Breast epithelium (tissue), 4 donors: Measurements from ENCODE around the gene EFCAB8. TPM values are rescaled to one million over a fixed set of nuclear protein-coding genes. Genes with fewer than 3 reads are reported as not detected.

Experiments used
- DNase-seq, 2 donors: peaks; one replicate each; pipeline ENCODE4 v3.0.0-alpha.2; 2019; ENCODE audit warnings: low spot score in 2 of 2
- H3K27ac ChIP-seq, 2 donors: fragments of 200-600 bp; sonication (generic) in 1 of 2; one replicate each; pipeline ENCODE4 v1.5.1; 2016 to 2019; ENCODE audit warnings: mild to moderate bottlenecking in 1 of 2
- H3K27me3 ChIP-seq, 2 donors: fragments of 200-600 bp; sonication (generic) in 1 of 2; one replicate each; pipeline versions ENCODE4 v1.5.1 to v1.6.0; 2017 to 2019; ENCODE audit warnings: control low read depth in 1 of 2, mild to moderate bottlenecking in 1 of 2
- H3K36me3 ChIP-seq: fragments of 200-600 bp; one replicate; pipeline ENCODE4 v1.5.1; 2019
- H3K4me1 ChIP-seq, 2 donors: fragments of 200-600 bp; sonication (generic); one replicate each; pipeline ENCODE4 v1.5.1; 2016 to 2019; ENCODE audit warnings: control low read depth in 1 of 2
- H3K4me3 ChIP-seq, 3 donors: fragments of 200-600 bp; sonication (generic); 1 replicate in 2 of 3; 2 replicates in 1 of 3; pipeline ENCODE4 v1.5.1; 2016 to 2019; ENCODE audit warnings: mild to moderate bottlenecking in 3 of 3, moderate library complexity in 2 of 3
- H3K9me3 ChIP-seq, 2 donors: fragments of 200-600 bp; sonication (generic) in 1 of 2; one replicate each; pipeline ENCODE4 v1.5.1; 2016 to 2019; ENCODE audit warnings: control low read depth in 1 of 2
- CTCF ChIP-seq, 3 donors: fragments of 450-650 bp; IDR thresholded peaks; one replicate each; pipeline ENCODE4 v1.5.1; 2016 to 2017; ENCODE audit warnings: antibody characterized with exemption in 3 of 3, mild to moderate bottlenecking in 3 of 3, moderate library complexity in 3 of 3
- POLR2A ChIP-seq: fragments of 450-650 bp; IDR thresholded peaks from one replicate; pipeline ENCODE4 v1.6.1; 2016; ENCODE audit warnings: antibody characterized with exemption, mild to moderate bottlenecking, moderate library complexity
- POLR2AphosphoS5 ChIP-seq, 3 donors: sonication (generic); formaldehyde crosslinking; IDR thresholded peaks; one replicate each; pipeline ENCODE4 v1.6.1; 2017; ENCODE audit warnings: antibody characterized with exemption in 3 of 3
- intact Hi-C: fragments of 100-400 bp; cut with DNase I; formaldehyde crosslinking; loops from one replicate; pipeline ENCODE4 v1.15.1; 2023; ENCODE audit warnings: low total_unique reads
- total RNA-seq, 3 donors: library from RNA; depleted of rRNA; stranded (reverse); fragments of >200 nt; gene quantifications; one replicate each; pipeline ENCODE4 v1.1.0, GENCODE V29; 2016

The EFCAB8 gene
- total RNA-seq, 3 donors from 2014 or later: 0.32 TPM; not detected in 2

- H3K36me3 ChIP-seq: no peaks in the 10 kb centered on the region
- TF ChIP-seq POLR2AphosphoS5 (IDR thresholded peaks at IDR 0.05) (no peak), CTCF (IDR thresholded peaks at IDR 0.05) (no peak), POLR2A (no peak)
- peaks cover 0 to 9% of the 10 kb centered on the region in 2 donors for H3K9me3 ChIP-seq
- intact Hi-C loops: loop anchor here (10.0 kb wide), 1 partner anchor 1137 kb away; no protein-coding TSS in a partner anchor
- no peak for DNase-seq
- no peaks in the 10 kb centered on the region for H3K4me1 ChIP-seq
- no peaks in the 10 kb centered on the region for H3K27me3 ChIP-seq
- H3K4me3 ChIP-seq: no peak overlapping the region
- no peak overlapping the region for H3K27ac ChIP-seq
Observed at GRCh38 chr20:32991792-32992641, 133.3 kb downstream of the EFCAB8 start.

- Histone ChIP-seq H3K36me3 (no peaks in the 10 kb centered on the region), H3K4me3 (no peak overlapping the region), H3K9me3 (peaks cover 0 to 9% of the 10 kb centered on the region in 2 donors), H3K27me3 (no peaks in the 10 kb centered on the region), H3K4me1 (no peaks in the 10 kb centered on the region), H3K27ac (no peak overlapping the region)
- intact Hi-C loops: loop anchor here (10.0 kb wide), 1 partner anchor 1139 kb away; no protein-coding TSS in a partner anchor
- no peak for DNase-seq
- no peak for TF ChIP-seq CTCF (IDR thresholded peaks at IDR 0.05)
- no peak for TF ChIP-seq POLR2A
- no peak for TF ChIP-seq POLR2AphosphoS5 (IDR thresholded peaks at IDR 0.05)
Observed at GRCh38 chr20:32993496-32994050, 134.8 kb downstream of the EFCAB8 start.

GRCh38 chr20:32995802-32996201 is 137.1 kb downstream of the EFCAB8 start:
- intact Hi-C loops: loop anchor here (10.0 kb wide), 1 partner anchor 1141 kb away; no protein-coding TSS in a partner anchor
- no peak overlapping the region for H3K4me3 ChIP-seq
- TF ChIP-seq POLR2AphosphoS5 (IDR thresholded peaks at IDR 0.05) (no peak), POLR2A (no peak), CTCF (IDR thresholded peaks at IDR 0.05) (no peak)

GRCh38 chr20:32997431-32997830 is 138.7 kb downstream of the EFCAB8 start:
- Histone ChIP-seq H3K27me3 (no peaks in the 10 kb centered on the region), H3K36me3 (no peaks in the 10 kb centered on the region), H3K9me3 (peaks cover 0 to 9% of the 10 kb centered on the region in 2 donors), H3K27ac (no peak overlapping the region), H3K4me1 (no peaks in the 10 kb centered on the region), H3K4me3 (no peak overlapping the region)
- TF ChIP-seq POLR2AphosphoS5 (IDR thresholded peaks at IDR 0.05) (no peak), POLR2A (no peak)
- intact Hi-C loops: loop anchor here (10.0 kb wide), 1 partner anchor 1143 kb away; no protein-coding TSS in a partner anchor
- DNase-seq: no peak

More at GRCh38 chr20:32995802-32996201, 137.1 kb downstream of the EFCAB8 start:
- no peak overlapping the region for H3K27ac ChIP-seq
- H3K36me3 ChIP-seq: no peaks in the 10 kb centered on the region
- no peak for DNase-seq
- no peaks in the 10 kb centered on the region for H3K4me1 ChIP-seq
- no peaks in the 10 kb centered on the region for H3K27me3 ChIP-seq
- H3K9me3 ChIP-seq: peaks cover 0 to 9% of the 10 kb centered on the region in 2 donors

GRCh38 chr20:32999603-33000250 is 141.0 kb downstream of the EFCAB8 start:
- Histone ChIP-seq H3K4me3 (no peak overlapping the region), H3K4me1 (no peaks in the 10 kb centered on the region), H3K36me3 (no peaks in the 10 kb centered on the region), H3K9me3 (peaks cover 0 to 8% of the 10 kb centered on the region in 2 donors), H3K27ac (no peak overlapping the region), H3K27me3 (no peaks in the 10 kb centered on the region)
- intact Hi-C loops: loop anchor here (10.0 kb wide), 1 partner anchor 1145 kb away; no protein-coding TSS in a partner anchor
- no peak for DNase-seq
- TF ChIP-seq POLR2A (no peak), CTCF (IDR thresholded peaks at IDR 0.05) (no peak), POLR2AphosphoS5 (IDR thresholded peaks at IDR 0.05) (no peak)
